Activated T-cell treated with anti-CD3 and anti-CD28 coated beads, Interleukin-2, amount 50 U/mL, for 24 hours (primary cell): Measurements from ENCODE around the gene RNF217.
A peak's percentile ranks its signal among the peaks of the same experiment; 100 is the strongest.
"Not testable (repeated sequence)": the region's sequence is repeated elsewhere in the genome, so short reads cannot be mapped to it uniquely, and the experiment has no call there.

Experiments
- DNase-seq: peaks from one replicate; pipeline ENCODE4 v3.0.0-alpha.2; 2020
- H3K27ac Mint-ChIP-seq: 2 replicates; pipeline ENCODE4 v1.8.0; 2020; ENCODE audit warnings: mild to moderate bottlenecking, mixed read lengths
- H3K27me3 Mint-ChIP-seq: 2 replicates; pipeline ENCODE4 v1.8.0; 2020; ENCODE audit warnings: mixed read lengths
- H3K36me3 Mint-ChIP-seq: 2 replicates; pipeline ENCODE4 v1.8.0; 2020; ENCODE audit warnings: low read depth, mixed read lengths
- H3K4me1 Mint-ChIP-seq: 2 replicates; pipeline ENCODE4 v1.8.0; 2020; ENCODE audit warnings: low read depth, mixed read lengths
- H3K4me3 Mint-ChIP-seq: 2 replicates; pipeline ENCODE4 v1.8.0; 2020; ENCODE audit warnings: mild to moderate bottlenecking, moderate library complexity, mixed read lengths
- H3K9me3 Mint-ChIP-seq: 2 replicates; pipeline ENCODE4 v1.8.0; 2020; ENCODE audit warnings: mixed read lengths

Gene RNF217, protein sequence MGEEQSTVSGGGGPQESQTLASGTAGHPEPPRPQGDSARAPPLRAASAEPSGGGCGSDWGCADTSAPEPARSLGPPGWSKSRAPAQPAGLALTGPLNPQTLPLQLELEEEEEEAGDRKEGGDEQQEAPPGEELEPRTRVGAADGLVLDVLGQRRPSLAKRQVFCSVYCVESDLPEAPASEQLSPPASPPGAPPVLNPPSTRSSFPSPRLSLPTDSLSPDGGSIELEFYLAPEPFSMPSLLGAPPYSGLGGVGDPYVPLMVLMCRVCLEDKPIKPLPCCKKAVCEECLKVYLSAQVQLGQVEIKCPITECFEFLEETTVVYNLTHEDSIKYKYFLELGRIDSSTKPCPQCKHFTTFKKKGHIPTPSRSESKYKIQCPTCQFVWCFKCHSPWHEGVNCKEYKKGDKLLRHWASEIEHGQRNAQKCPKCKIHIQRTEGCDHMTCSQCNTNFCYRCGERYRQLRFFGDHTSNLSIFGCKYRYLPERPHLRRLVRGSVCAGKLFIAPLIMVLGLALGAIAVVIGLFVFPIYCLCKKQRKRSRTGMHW

DNA sequence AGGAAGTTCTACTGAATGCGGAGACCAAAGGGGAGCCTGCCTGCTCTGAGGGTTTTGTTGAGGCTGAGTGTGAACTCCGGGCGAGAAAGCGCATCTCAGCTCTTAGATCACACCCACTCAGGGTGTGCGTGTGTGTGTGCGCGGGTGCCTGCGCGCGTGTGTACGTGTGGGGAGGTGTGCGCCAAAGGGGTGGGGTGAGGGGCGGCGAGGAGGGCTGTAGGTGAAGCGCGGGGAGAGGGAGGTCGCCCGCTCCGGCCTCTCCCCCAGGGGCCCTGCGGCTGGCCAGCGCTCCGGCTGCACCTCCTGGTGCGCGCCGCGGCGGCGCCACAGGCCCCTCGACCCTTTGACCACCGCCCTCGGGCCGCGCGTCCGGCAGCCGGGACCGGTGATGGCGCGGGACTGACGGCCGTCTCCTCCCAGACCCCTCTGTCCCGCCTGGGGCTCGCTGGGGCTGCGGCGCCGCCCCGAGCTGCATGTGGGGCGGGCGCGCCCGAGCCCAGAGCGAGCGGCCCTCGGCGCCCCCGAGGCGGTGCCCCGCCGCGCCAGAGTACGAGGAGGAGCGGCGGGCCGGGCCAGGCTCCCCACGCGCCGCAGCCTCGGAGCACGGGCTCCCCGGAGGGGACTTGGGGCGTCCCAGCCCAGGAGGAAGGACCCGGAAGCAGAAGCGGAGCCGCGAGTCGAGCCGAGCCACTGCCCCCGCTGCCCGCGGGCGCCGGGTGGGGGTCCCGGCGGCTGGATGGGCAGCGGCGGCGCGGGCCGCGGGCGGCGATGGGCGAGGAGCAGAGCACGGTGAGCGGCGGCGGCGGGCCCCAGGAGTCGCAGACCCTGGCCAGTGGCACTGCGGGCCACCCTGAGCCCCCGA is at the start of gene RNF217:
Gene RNF217 (plus strand): TSS at position 661 of the 862 bp plus-strand sequence. CDS start 108 bp downstream, at position 769.
- H3K9me3 Mint-ChIP-seq = no peaks in the 10 kb centered on the region
- H3K4me1 Mint-ChIP-seq = peaks cover 24% of the 10 kb centered on the region
- peaks cover 57% of the 10 kb centered on the region for H3K27me3 Mint-ChIP-seq
- H3K27ac Mint-ChIP-seq = peak within 1 kb of the TSS; percentile 40
- H3K36me3 Mint-ChIP-seq = no peaks in the 10 kb centered on the region
- H3K4me3 Mint-ChIP-seq = peak within 1 kb of the TSS; percentile 70
- peak; percentile 35 for DNase-seq

DNA sequence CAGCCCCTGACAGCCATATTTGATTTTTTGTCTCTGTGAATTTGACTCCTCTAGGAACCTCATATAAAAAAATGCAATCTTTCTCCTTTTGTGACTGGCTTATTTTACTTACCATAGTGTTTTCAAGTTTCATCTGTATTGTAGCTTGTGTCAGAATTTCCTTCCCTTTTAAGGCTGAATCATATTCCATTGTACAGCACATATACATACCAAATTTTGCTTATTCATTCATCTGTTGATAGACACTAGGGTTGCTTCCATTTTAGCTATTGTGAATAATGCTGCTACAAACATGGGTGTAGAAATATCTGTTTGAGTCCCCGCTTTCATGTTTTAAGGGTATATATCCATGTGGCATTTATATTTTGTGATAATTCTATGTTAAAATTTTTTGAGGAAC is 49.2 kb upstream of the RNF217 start:
- no peaks in the 10 kb centered on the region for H3K9me3 Mint-ChIP-seq
- DNase-seq = no peak
- H3K4me3 Mint-ChIP-seq = no peak overlapping the region
- peaks cover 2% of the 10 kb centered on the region for H3K27me3 Mint-ChIP-seq
- no peak overlapping the region for H3K27ac Mint-ChIP-seq
- H3K4me1 Mint-ChIP-seq = no peaks in the 10 kb centered on the region
- H3K36me3 Mint-ChIP-seq = no peaks in the 10 kb centered on the region

DNA sequence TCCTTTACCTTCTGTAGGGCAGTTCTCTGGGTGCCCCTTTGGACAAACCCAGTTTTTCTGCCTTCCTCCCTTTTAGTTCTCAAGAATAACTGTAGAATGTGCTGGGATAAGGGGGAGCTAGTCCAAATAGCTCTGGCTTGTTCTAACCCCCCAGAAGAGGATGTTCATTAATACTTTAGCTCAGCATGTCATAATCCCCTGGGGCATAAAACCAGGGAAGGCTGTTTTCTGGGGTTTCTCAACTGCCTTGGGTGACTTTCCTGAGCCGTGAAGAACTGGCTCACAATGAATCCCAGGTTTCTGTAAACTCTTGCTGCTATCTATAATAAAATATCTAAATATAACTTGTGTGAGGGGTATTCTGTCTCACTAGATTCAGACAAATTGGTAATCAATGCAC is 44.5 kb upstream of the RNF217 start:
- no peak for DNase-seq
- no peak overlapping the region for H3K27ac Mint-ChIP-seq
- H3K36me3 Mint-ChIP-seq = no peaks in the 10 kb centered on the region
- H3K4me3 Mint-ChIP-seq = no peak overlapping the region
- no peaks in the 10 kb centered on the region for H3K4me1 Mint-ChIP-seq
- peaks cover 2% of the 10 kb centered on the region for H3K9me3 Mint-ChIP-seq
- H3K27me3 Mint-ChIP-seq = peaks cover 5% of the 10 kb centered on the region

DNA sequence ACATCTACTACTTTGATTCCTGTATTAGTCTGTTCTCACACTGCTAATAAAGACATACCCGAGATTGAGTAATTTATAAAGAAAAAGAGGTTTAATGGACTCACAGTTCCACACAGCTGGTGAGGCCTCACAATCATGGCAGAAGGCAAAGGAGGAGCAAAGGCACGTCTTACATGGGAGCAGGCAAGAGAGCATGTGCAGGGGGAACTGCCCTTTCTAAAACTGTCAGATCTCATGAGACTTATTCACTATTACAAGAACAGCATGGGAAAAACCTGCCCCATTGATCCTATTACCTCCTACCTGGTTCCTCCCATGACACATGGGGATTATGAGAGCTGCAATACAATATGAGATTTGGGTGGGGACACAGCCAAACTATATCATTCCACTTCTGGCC is 42.5 kb upstream of the RNF217 start:
- H3K27me3 Mint-ChIP-seq, H3K9me3 Mint-ChIP-seq, H3K4me3 Mint-ChIP-seq, H3K36me3 Mint-ChIP-seq, H3K4me1 Mint-ChIP-seq, H3K27ac Mint-ChIP-seq, DNase-seq: not testable (repeated sequence)

DNA sequence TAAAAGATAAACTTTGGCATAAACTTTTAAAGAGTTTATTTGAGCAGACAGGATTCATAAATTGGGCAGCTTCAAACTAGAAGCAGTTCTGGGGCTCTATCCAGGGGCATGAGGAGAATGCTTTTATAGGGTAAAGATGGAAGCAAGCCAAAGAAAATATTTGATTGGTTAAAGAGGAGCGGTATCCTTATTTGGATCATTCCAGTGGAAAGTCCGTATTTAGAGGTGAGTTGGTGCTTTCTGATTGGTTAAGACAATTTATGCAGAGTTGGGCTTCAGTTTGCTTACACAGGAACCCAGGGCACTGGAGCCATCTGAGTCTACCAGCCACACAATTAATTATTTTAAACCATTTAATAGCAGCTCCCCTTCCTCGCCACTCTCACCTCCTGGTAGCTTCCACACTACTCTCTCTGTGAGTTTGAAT is 37.9 kb upstream of the RNF217 start:
- Mint-ChIP-seq H3K4me3 (no peak overlapping the region), H3K4me1 (no peaks in the 10 kb centered on the region), H3K27me3 (peaks cover 12% of the 10 kb centered on the region), H3K36me3 (no peaks in the 10 kb centered on the region), H3K27ac (no peak overlapping the region), H3K9me3 (peaks cover 2% of the 10 kb centered on the region)
- no peak for DNase-seq

DNA sequence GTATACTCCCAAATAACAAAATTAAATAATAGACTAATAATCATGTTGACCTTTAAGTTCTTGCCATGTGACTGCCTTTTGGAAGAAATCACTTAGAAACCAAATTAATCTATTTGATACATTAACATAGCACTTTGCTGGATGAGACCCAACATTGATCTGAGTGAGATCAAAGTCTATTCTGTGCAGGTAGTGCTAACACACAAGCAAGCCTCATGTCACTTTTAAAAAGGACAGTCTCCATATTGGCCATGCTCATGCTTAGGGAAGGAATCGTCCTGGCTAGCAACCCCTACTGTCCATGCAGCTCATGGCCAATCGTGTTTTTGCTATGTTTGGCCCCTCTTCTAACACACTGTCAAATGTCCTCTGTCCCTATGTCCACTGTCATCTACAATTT is 35.8 kb upstream of the RNF217 start:
- Mint-ChIP-seq H3K4me3 (no peak overlapping the region), H3K9me3 (no peaks in the 10 kb centered on the region), H3K27ac (no peak overlapping the region), H3K27me3 (peaks cover 9% of the 10 kb centered on the region), H3K4me1 (no peaks in the 10 kb centered on the region), H3K36me3 (no peaks in the 10 kb centered on the region)
- DNase-seq = no peak

DNA sequence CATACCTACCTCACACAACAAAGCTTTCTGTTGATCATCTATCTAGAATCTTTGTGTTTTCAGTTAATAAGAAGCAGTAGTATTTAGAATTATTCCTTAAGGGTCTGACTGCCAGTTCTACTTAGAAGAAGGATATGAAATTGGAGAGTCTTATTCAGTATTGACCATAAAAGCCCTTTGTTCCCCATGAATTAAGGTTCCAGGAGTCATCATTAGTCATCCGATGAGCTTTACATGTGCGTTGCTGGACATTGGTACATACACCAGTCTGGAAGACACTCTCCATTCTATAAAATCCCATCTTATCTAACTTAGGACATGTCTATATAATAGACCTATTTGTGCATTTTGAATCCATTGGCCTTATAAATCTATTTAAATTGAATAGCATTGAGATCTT is 34.4 kb upstream of the RNF217 start:
- Mint-ChIP-seq H3K4me3 (no peak overlapping the region), H3K36me3 (no peaks in the 10 kb centered on the region), H3K9me3 (no peaks in the 10 kb centered on the region), H3K4me1 (no peaks in the 10 kb centered on the region), H3K27ac (no peak overlapping the region), H3K27me3 (peaks cover 9% of the 10 kb centered on the region)
- no peak for DNase-seq

DNA sequence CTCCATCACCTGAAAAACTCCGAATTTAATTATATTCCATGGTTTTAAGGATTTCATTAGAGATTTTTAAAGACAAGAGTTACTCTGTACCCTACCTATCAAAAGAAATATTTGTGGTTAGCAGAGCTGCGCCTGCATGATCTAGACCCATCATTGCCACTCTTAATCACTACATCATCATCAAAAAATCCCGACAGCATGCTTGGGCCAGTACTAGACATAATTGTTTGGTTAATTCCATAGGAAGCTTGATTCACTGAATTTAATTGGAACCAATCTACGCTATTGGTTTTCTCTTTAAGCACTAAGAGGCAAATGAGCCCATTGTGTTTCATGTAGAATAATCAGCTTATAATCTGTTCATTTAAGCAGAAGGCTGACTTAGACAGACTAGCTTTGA is 33.4 kb upstream of the RNF217 start:
- Mint-ChIP-seq H3K4me1 (no peaks in the 10 kb centered on the region), H3K27me3 (peaks cover 9% of the 10 kb centered on the region), H3K36me3 (no peaks in the 10 kb centered on the region), H3K9me3 (no peaks in the 10 kb centered on the region), H3K4me3 (no peak overlapping the region), H3K27ac (no peak overlapping the region)
- DNase-seq = no peak

DNA sequence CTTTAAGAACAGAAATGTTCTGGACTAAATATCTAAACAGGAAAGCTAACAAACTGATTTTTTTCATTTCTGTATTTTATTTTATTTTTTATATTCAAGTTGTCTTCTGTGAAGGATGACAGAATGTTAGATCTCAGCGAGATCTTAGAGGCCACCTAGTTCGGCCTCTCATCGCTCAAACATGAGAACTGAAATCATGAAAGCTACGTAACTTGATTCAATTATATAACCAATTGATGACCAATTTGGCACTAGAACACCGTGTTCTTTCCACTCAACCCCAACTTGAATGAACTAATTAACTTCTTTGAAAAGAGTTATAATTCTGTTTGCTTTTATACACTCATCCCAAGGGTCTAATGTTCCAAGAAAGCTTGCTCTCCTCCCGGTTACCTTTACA is 24.6 kb upstream of the RNF217 start:
- Mint-ChIP-seq H3K4me1 (no peaks in the 10 kb centered on the region), H3K4me3 (no peak overlapping the region), H3K9me3 (no peaks in the 10 kb centered on the region), H3K27ac (no peak overlapping the region), H3K36me3 (no peaks in the 10 kb centered on the region), H3K27me3 (peaks cover 2% of the 10 kb centered on the region)
- DNase-seq = no peak

DNA sequence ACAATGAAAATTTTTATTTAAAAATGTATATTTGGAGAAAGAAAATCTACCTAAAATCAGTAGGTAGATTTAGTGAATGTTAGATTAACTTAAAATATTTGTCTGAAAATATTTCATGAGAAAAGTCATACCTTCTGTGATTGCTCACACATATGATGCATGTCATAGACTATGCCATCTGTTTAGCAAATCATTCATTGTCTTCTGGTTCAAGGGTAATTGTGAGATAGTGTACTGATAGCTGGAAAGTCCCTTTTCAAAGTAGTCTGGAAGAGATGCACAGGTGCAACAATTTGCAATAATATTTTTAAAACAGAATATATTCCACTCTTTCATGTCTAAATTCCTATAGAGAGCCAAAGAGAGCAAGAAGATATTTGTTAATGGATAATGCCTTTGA is 21.0 kb upstream of the RNF217 start:
- H3K9me3 Mint-ChIP-seq = no peaks in the 10 kb centered on the region
- no peaks in the 10 kb centered on the region for H3K4me1 Mint-ChIP-seq
- no peaks in the 10 kb centered on the region for H3K27me3 Mint-ChIP-seq
- DNase-seq = no peak
- no peak overlapping the region for H3K4me3 Mint-ChIP-seq
- H3K27ac Mint-ChIP-seq = no peak overlapping the region
- no peaks in the 10 kb centered on the region for H3K36me3 Mint-ChIP-seq

DNA sequence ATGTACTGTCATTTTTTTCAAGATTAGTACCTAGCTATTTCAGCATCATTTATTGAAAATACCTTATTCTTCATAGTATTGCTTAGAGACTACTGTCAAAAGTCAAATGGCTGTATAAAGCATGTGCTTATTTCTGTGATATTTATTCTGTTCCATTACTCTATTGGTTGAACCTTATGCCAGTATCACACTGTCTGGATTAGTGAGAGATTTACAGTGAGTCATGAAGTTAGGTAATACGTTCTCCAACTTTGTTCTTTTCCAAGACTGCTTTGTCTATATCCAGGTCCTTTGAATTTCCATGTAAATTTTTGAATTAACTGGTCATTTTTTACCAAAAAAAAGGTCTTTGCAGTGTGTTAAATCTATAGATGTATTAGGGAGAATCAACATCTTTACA is 18.6 kb upstream of the RNF217 start:
- Mint-ChIP-seq H3K27me3 (peaks cover 4% of the 10 kb centered on the region), H3K4me3 (no peak overlapping the region), H3K36me3 (no peaks in the 10 kb centered on the region), H3K27ac (no peak overlapping the region), H3K4me1 (peaks cover 7% of the 10 kb centered on the region), H3K9me3 (no peaks in the 10 kb centered on the region)
- DNase-seq = no peak

DNA sequence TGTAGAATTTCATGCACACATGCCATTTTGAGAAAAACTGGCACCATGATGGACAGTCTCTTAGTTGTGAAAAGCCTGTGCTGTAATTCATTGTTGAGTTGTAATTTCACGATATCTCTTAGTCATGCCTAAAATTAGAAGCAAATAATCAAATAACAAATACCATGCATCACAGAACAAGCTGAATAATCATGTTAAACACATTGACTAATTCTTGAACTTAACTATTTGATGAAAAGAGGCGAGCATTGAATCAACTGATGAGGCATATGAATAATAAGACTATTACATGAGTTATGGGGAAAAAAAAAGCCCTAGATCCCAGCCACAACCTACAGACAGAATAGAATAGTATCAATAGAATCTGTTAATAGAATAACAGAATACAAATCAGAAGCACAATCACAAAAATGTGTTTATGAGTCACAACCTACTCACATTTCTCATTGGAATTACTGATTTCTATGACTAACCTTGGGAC is 14.2 kb upstream of the RNF217 start:
- H3K27me3 Mint-ChIP-seq = peaks cover 4% of the 10 kb centered on the region
- H3K36me3 Mint-ChIP-seq = no peaks in the 10 kb centered on the region
- H3K4me3 Mint-ChIP-seq = no peak overlapping the region
- no peak for DNase-seq
- peaks cover 7% of the 10 kb centered on the region for H3K4me1 Mint-ChIP-seq
- H3K9me3 Mint-ChIP-seq = no peaks in the 10 kb centered on the region
- no peak overlapping the region for H3K27ac Mint-ChIP-seq

DNA sequence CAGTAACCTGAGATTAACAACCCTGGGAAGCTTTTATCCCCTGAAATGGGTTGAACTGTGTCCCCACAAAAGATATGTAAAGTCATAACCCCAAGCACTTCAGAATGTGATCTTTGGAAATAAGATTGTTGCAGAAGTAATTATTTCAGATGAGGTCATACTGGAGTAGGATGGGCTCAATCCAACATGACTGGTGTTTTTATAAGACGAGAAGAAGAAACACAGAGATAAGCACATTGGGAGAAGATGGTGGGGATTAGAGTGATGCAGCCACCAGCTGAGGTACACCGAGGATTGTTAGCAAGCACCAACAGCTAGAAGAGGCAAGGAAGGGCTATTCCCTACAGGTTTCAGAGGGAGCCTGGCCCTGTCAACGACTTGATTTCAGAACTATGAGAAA is 12.5 kb upstream of the RNF217 start:
- Mint-ChIP-seq H3K27me3 (peaks cover 7% of the 10 kb centered on the region), H3K4me3 (no peak overlapping the region), H3K27ac (no peak overlapping the region), H3K36me3 (no peaks in the 10 kb centered on the region), H3K4me1 (peaks cover 7% of the 10 kb centered on the region), H3K9me3 (no peaks in the 10 kb centered on the region)
- no peak for DNase-seq

DNA sequence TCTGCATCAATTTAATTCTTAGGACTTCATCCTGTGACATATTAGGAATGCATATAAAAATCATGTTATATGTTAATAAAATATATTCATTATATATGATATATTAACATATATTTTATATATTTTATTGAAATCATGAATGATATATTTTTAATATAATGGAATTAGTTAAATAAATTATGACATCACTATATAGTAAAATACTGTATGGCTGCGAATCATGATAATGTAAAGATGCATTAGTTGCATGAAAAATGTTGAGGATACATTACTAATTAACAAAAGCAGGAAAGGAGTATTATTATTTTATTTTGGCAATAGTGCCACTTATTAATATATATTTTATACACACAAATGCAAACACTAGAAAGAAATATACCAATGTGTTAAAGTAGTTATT is 8.4 kb upstream of the RNF217 start:
- Mint-ChIP-seq H3K9me3 (no peaks in the 10 kb centered on the region), H3K36me3 (no peaks in the 10 kb centered on the region), H3K4me1 (peaks cover 4% of the 10 kb centered on the region), H3K4me3 (no peak overlapping the region), H3K27me3 (peaks cover 19% of the 10 kb centered on the region), H3K27ac (no peak overlapping the region)
- no peak for DNase-seq
